Measurements from ENCODE around the gene HAX1. TPM values are rescaled to one million over a fixed set of nuclear protein-coding genes. Genes with fewer than 3 reads are reported as not detected.
A peak's percentile ranks its signal among the peaks of the same experiment; 100 is the strongest.
"Not testable (repeated sequence)": the region's sequence is repeated elsewhere in the genome, so short reads cannot be mapped to it uniquely, and the experiment has no call there.

Gene HAX1
- total and polyA plus RNA-seq, 2 donors = 113 to 120 TPM

GRCh38 chr1:154264454-154264853 is 8.0 kb upstream of the HAX1 start:
- no peak overlapping the region for H3K4me3 ChIP-seq (ENCODE audit: low read length in 2 of 2)

GRCh38 chr1:154265586-154265985 is 6.8 kb upstream of the HAX1 start:
- no peak overlapping the region for H3K4me3 ChIP-seq (ENCODE audit: low read length in 2 of 2)
- DNase-seq (ENCODE audit: low read depth in 6 of 9, low spot score in 9 of 9) = peak in 2 of 9 donors; percentile 3 to 39
- H3K9me3 ChIP-seq (ENCODE audit: control insufficient read depth in 2 of 2, insufficient read depth in 1 of 2, low read length in 1 of 2) = no peaks in the 10 kb centered on the region
- no peaks in the 10 kb centered on the region for H3K27me3 ChIP-seq (ENCODE audit: control insufficient read depth in 2 of 2, insufficient read depth in 1 of 2, low read length in 1 of 2)
- peak overlapping the region in 1 of 2 donors; percentile 58 for H3K27ac ChIP-seq (ENCODE audit: low read depth in 1 of 2, low read length in 1 of 2)
- WGBS = 57% methylated on average over 4 of the region's 4 CpGs
- H3K4me1 ChIP-seq (ENCODE audit: control insufficient read depth in 2 of 2, insufficient read depth in 2 of 2, low read length in 2 of 2) = peaks cover 0 to 6% of the 10 kb centered on the region in 2 donors
- H3K36me3 ChIP-seq (ENCODE audit: control insufficient read depth in 2 of 2, insufficient read depth in 2 of 2, low read length in 1 of 2) = peaks cover 48 to 87% of the 10 kb centered on the region in 2 donors

More at GRCh38 chr1:154264454-154264853, 8.0 kb upstream of the HAX1 start:
- WGBS = 98% methylated on average over 1 of the region's 1 CpG
- no peak overlapping the region for H3K27ac ChIP-seq (ENCODE audit: low read depth in 1 of 2, low read length in 1 of 2)
- peaks cover 0 to 6% of the 10 kb centered on the region in 2 donors for H3K4me1 ChIP-seq (ENCODE audit: control insufficient read depth in 2 of 2, insufficient read depth in 2 of 2, low read length in 2 of 2)
- peaks cover 55 to 89% of the 10 kb centered on the region in 2 donors for H3K36me3 ChIP-seq (ENCODE audit: control insufficient read depth in 2 of 2, insufficient read depth in 2 of 2, low read length in 1 of 2)
- H3K27me3 ChIP-seq (ENCODE audit: control insufficient read depth in 2 of 2, insufficient read depth in 1 of 2, low read length in 1 of 2) = no peaks in the 10 kb centered on the region
- DNase-seq (ENCODE audit: low read depth in 6 of 9, low spot score in 9 of 9) = no peak
- H3K9me3 ChIP-seq (ENCODE audit: control insufficient read depth in 2 of 2, insufficient read depth in 1 of 2, low read length in 1 of 2) = no peaks in the 10 kb centered on the region

DNA sequence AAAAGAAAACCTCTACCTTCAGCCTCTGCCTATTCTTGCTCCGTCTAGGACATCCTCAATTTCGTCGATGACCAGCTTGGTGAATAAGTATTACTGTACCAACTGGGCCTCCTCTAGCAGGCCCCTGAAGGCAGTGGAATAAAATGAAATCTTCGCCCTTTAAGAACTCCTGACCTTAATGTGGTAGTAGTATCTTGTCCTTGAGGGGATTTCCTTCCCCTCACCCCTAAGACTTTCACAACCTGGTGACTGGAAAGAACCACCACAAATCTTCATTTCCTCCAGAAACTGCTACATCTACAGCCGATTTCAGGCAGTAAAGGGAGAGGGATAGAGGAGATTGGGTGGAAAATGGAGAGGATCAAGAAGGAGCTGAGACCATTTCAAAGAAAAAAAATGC is 1.6 kb upstream of the HAX1 start:
- Histone ChIP-seq H3K4me1 (ENCODE audit: control insufficient read depth in 2 of 2, insufficient read depth in 2 of 2, low read length in 2 of 2) (peaks cover 0 to 22% of the 10 kb centered on the region in 2 donors), H3K36me3 (ENCODE audit: control insufficient read depth in 2 of 2, insufficient read depth in 2 of 2, low read length in 1 of 2) (peaks cover 24 to 58% of the 10 kb centered on the region in 2 donors), H3K9me3 (ENCODE audit: control insufficient read depth in 2 of 2, insufficient read depth in 1 of 2, low read length in 1 of 2) (no peaks in the 10 kb centered on the region), H3K27me3 (ENCODE audit: control insufficient read depth in 2 of 2, insufficient read depth in 1 of 2, low read length in 1 of 2) (no peaks in the 10 kb centered on the region), H3K4me3 (ENCODE audit: low read length in 2 of 2) (no peak overlapping the region), H3K27ac (ENCODE audit: low read depth in 1 of 2, low read length in 1 of 2) (no peak overlapping the region)
- no peak for DNase-seq (ENCODE audit: low read depth in 6 of 9, low spot score in 9 of 9)
- WGBS = 95% methylated on average over 5 of the region's 5 CpGs

- Histone ChIP-seq H3K4me3 (ENCODE audit: low read length in 2 of 2) (peak overlapping the region; percentile 73 to 79), H3K27ac (ENCODE audit: low read depth in 1 of 2, low read length in 1 of 2) (peak overlapping the region; percentile 86 to 89), H3K4me1 (ENCODE audit: control insufficient read depth in 2 of 2, insufficient read depth in 2 of 2, low read length in 2 of 2) (peaks cover 0 to 18% of the 10 kb centered on the region in 2 donors), H3K9me3 (ENCODE audit: control insufficient read depth in 2 of 2, insufficient read depth in 1 of 2, low read length in 1 of 2) (no peaks in the 10 kb centered on the region), H3K36me3 (ENCODE audit: control insufficient read depth in 2 of 2, insufficient read depth in 2 of 2, low read length in 1 of 2) (peaks cover 24 to 43% of the 10 kb centered on the region in 2 donors), H3K27me3 (ENCODE audit: control insufficient read depth in 2 of 2, insufficient read depth in 1 of 2, low read length in 1 of 2) (no peaks in the 10 kb centered on the region)
- no peak for DNase-seq (ENCODE audit: low read depth in 6 of 9, low spot score in 9 of 9)
- 49% methylated on average over 13 of the region's 13 CpGs for WGBS
These were observed 652 bp downstream of the HAX1 start for GRCh38 chr1:154272999-154273563.

- H3K27me3 ChIP-seq (ENCODE audit: control insufficient read depth in 2 of 2, insufficient read depth in 1 of 2, low read length in 1 of 2) = no peaks in the 10 kb centered on the region
- peaks cover 0 to 13% of the 10 kb centered on the region in 2 donors for H3K4me1 ChIP-seq (ENCODE audit: control insufficient read depth in 2 of 2, insufficient read depth in 2 of 2, low read length in 2 of 2)
- no peak overlapping the region for H3K4me3 ChIP-seq (ENCODE audit: low read length in 2 of 2)
- 96% methylated on average over 7 of the region's 7 CpGs for WGBS
- no peak for DNase-seq (ENCODE audit: low read depth in 6 of 9, low spot score in 9 of 9)
- H3K27ac ChIP-seq (ENCODE audit: low read depth in 1 of 2, low read length in 1 of 2) = no peak overlapping the region
- H3K36me3 ChIP-seq (ENCODE audit: control insufficient read depth in 2 of 2, insufficient read depth in 2 of 2, low read length in 1 of 2) = peaks cover 7 to 16% of the 10 kb centered on the region in 2 donors
- no peaks in the 10 kb centered on the region for H3K9me3 ChIP-seq (ENCODE audit: control insufficient read depth in 2 of 2, insufficient read depth in 1 of 2, low read length in 1 of 2)
These were observed 4.4 kb downstream of the HAX1 start for GRCh38 chr1:154276797-154277196.

DNA sequence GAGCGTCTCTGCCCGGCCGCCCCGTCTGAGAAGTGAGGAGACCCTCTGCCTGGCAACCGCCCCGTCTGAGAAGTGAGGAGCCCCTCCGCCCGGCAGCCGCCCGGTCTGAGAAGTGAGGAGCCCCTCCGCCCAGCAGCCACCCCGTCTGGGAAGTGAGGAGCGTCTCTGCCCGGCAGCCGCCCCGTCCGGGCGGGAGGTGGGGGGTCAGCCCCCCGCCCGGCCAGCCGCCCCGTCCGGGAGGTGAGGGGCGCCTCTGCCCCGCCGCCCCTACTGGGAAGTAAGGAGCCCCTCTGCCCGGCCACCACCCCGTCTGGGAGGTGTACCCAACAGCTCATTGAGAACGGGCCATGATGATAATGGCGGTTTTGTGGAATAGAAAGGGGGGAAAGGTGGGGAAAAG is 15.2 kb downstream of the HAX1 start:
- not testable (repeated sequence) for H3K27me3 ChIP-seq (ENCODE audit: control insufficient read depth in 2 of 2, insufficient read depth in 1 of 2, low read length in 1 of 2); DNase-seq (ENCODE audit: low read depth in 6 of 9, low spot score in 9 of 9); H3K4me3 ChIP-seq (ENCODE audit: low read length in 2 of 2); H3K4me1 ChIP-seq (ENCODE audit: control insufficient read depth in 2 of 2, insufficient read depth in 2 of 2, low read length in 2 of 2); H3K27ac ChIP-seq (ENCODE audit: low read depth in 1 of 2, low read length in 1 of 2); H3K9me3 ChIP-seq (ENCODE audit: control insufficient read depth in 2 of 2, insufficient read depth in 1 of 2, low read length in 1 of 2); H3K36me3 ChIP-seq (ENCODE audit: control insufficient read depth in 2 of 2, insufficient read depth in 2 of 2, low read length in 1 of 2)
- 91% methylated on average over 27 of the region's 30 CpGs for WGBS

GRCh38 chr1:154288661-154289060 is 16.2 kb downstream of the HAX1 start:
- Histone ChIP-seq H3K9me3 (ENCODE audit: control insufficient read depth in 2 of 2, insufficient read depth in 1 of 2, low read length in 1 of 2) (no peaks in the 10 kb centered on the region), H3K27me3 (ENCODE audit: control insufficient read depth in 2 of 2, insufficient read depth in 1 of 2, low read length in 1 of 2) (no peaks in the 10 kb centered on the region), H3K4me1 (ENCODE audit: control insufficient read depth in 2 of 2, insufficient read depth in 2 of 2, low read length in 2 of 2) (no peaks in the 10 kb centered on the region), H3K27ac (ENCODE audit: low read depth in 1 of 2, low read length in 1 of 2) (no peak overlapping the region), H3K36me3 (ENCODE audit: control insufficient read depth in 2 of 2, insufficient read depth in 2 of 2, low read length in 1 of 2) (no peaks in the 10 kb centered on the region), H3K4me3 (ENCODE audit: low read length in 2 of 2) (no peak overlapping the region)
- DNase-seq (ENCODE audit: low read depth in 6 of 9, low spot score in 9 of 9) = no peak
- 90% methylated on average over 3 of the region's 3 CpGs for WGBS

DNA sequence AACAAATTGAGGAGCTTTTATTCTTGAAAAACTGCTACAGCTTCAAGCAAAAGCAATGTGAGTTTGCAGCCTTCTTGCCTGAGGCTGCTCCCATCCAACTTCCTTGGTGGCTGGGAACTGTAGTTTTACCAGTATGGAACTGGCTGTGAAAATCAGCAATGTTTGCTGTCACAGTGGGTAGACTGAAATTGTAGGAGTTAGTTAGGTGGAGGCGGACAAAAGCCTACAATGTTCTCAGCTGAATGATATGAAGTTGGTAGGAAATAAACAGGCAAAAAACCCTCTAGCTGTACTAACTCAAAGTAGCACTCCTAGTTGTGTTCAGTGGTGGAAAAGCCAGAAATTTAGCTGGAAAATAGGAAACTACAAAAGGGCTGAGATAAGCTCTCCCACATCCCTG is 18.5 kb downstream of the HAX1 start:
- no peak for DNase-seq (ENCODE audit: low read depth in 6 of 9, low spot score in 9 of 9)
- H3K9me3 ChIP-seq (ENCODE audit: control insufficient read depth in 2 of 2, insufficient read depth in 1 of 2, low read length in 1 of 2) = peaks cover 0 to 18% of the 10 kb centered on the region in 2 donors
- no peaks in the 10 kb centered on the region for H3K36me3 ChIP-seq (ENCODE audit: control insufficient read depth in 2 of 2, insufficient read depth in 2 of 2, low read length in 1 of 2)
- no peak overlapping the region for H3K4me3 ChIP-seq (ENCODE audit: low read length in 2 of 2)
- 100% methylated on average over 1 of the region's 1 CpG for WGBS
- no peaks in the 10 kb centered on the region for H3K27me3 ChIP-seq (ENCODE audit: control insufficient read depth in 2 of 2, insufficient read depth in 1 of 2, low read length in 1 of 2)
- no peak overlapping the region for H3K27ac ChIP-seq (ENCODE audit: low read depth in 1 of 2, low read length in 1 of 2)
- H3K4me1 ChIP-seq (ENCODE audit: control insufficient read depth in 2 of 2, insufficient read depth in 2 of 2, low read length in 2 of 2) = no peaks in the 10 kb centered on the region

- 91% methylated on average over 8 of the region's 8 CpGs for WGBS
- H3K27me3 ChIP-seq (ENCODE audit: control insufficient read depth in 2 of 2, insufficient read depth in 1 of 2, low read length in 1 of 2) = no peaks in the 10 kb centered on the region
- no peaks in the 10 kb centered on the region for H3K4me1 ChIP-seq (ENCODE audit: control insufficient read depth in 2 of 2, insufficient read depth in 2 of 2, low read length in 2 of 2)
- no peak overlapping the region for H3K27ac ChIP-seq (ENCODE audit: low read depth in 1 of 2, low read length in 1 of 2)
- no peak for DNase-seq (ENCODE audit: low read depth in 6 of 9, low spot score in 9 of 9)
- peaks cover 0 to 19% of the 10 kb centered on the region in 2 donors for H3K9me3 ChIP-seq (ENCODE audit: control insufficient read depth in 2 of 2, insufficient read depth in 1 of 2, low read length in 1 of 2)
- H3K4me3 ChIP-seq (ENCODE audit: low read length in 2 of 2) = no peak overlapping the region
- no peaks in the 10 kb centered on the region for H3K36me3 ChIP-seq (ENCODE audit: control insufficient read depth in 2 of 2, insufficient read depth in 2 of 2, low read length in 1 of 2)
These were observed 23.2 kb downstream of the HAX1 start for GRCh38 chr1:154295408-154296235.
